Liver (tissue), 9 donors: ENCODE data around the gene PFDN2. TPM values are rescaled to one million over a fixed set of nuclear protein-coding genes. Genes with fewer than 3 reads are reported as not detected.

Experiments used
- DNase-seq: peaks from one replicate; pipeline ENCODE4 v3.0.0-alpha.2; 2017; ENCODE audit warnings: low spot score
- H3K27ac ChIP-seq, 2 donors: one replicate each; pipeline ENCODE4 v1.7.0; 2013; ENCODE audit warnings: inconsistent platforms in 2 of 2, low read length in 2 of 2, control low read depth in 1 of 2, low read depth in 1 of 2, mild to moderate bottlenecking in 1 of 2
- H3K27me3 ChIP-seq, 4 donors: one replicate each; pipeline versions ENCODE4 v1.6.1 to v1.7.0; 2013; ENCODE audit warnings: low read length in 3 of 4, inconsistent platforms in 1 of 4, mild to moderate bottlenecking in 1 of 4, moderate library complexity in 1 of 4; ENCODE audit not compliant: control insufficient read depth in 4 of 4, insufficient read depth in 4 of 4
- H3K36me3 ChIP-seq, 4 donors: one replicate each; pipeline versions ENCODE4 v1.6.1 to v1.7.0; 2013; ENCODE audit warnings: low read length in 3 of 4, mild to moderate bottlenecking in 3 of 4, low read depth in 1 of 4, moderate library complexity in 1 of 4; ENCODE audit not compliant: control insufficient read depth in 4 of 4, insufficient read depth in 3 of 4
- H3K4me1 ChIP-seq, 4 donors: one replicate each; pipeline versions ENCODE4 v1.6.1 to v1.7.0; 2013; ENCODE audit warnings: low read length in 3 of 4, mild to moderate bottlenecking in 3 of 4, moderate library complexity in 1 of 4; ENCODE audit not compliant: control insufficient read depth in 4 of 4, insufficient read depth in 4 of 4
- H3K4me3 ChIP-seq, 3 donors: one replicate each; pipeline versions ENCODE4 v1.6.1 to v1.7.0; 2013; ENCODE audit warnings: low read length in 3 of 3, control low read depth in 1 of 3, low read depth in 1 of 3, mild to moderate bottlenecking in 1 of 3
- H3K9ac ChIP-seq, 2 donors: one replicate each; pipeline ENCODE4 v1.7.0; 2013; ENCODE audit warnings: low read length in 2 of 2, mild to moderate bottlenecking in 2 of 2, moderate library complexity in 2 of 2, control low read depth in 1 of 2, low read depth in 1 of 2
- H3K9me3 ChIP-seq, 4 donors: one replicate each; pipeline versions ENCODE4 v1.6.1 to v1.7.0; 2013; ENCODE audit warnings: low read length in 3 of 4; ENCODE audit not compliant: control insufficient read depth in 4 of 4
- EGR1 ChIP-seq, 2 donors: IDR thresholded peaks; 2 replicates each; pipeline ENCODE4 v1.6.1; 2016 to 2018; ENCODE audit warnings: antibody characterized with exemption in 2 of 2, low read depth in 2 of 2
- FOXA1 ChIP-seq: IDR thresholded peaks from 2 replicates; pipeline ENCODE4 v1.6.1; 2016; ENCODE audit warnings: antibody characterized with exemption
- FOXA2 ChIP-seq: IDR thresholded peaks from 2 replicates; pipeline ENCODE4 v1.6.1; 2016; ENCODE audit warnings: antibody characterized with exemption
- GABPA ChIP-seq, 2 donors: IDR thresholded peaks in 1 of 2; conservative IDR thresholded peaks in 1 of 2; 2 replicates each; pipeline ENCODE4 v1.6.1; 2016; ENCODE audit warnings: antibody characterized with exemption in 2 of 2, mild to moderate bottlenecking in 1 of 2, moderate library complexity in 1 of 2
- HNF4A ChIP-seq, 2 donors: conservative IDR thresholded peaks; 2 replicates each; pipeline ENCODE4 v1.6.1; 2016; ENCODE audit warnings: antibody characterized with exemption in 2 of 2, mild to moderate bottlenecking in 2 of 2
- HNF4G ChIP-seq: IDR thresholded peaks from 2 replicates; pipeline ENCODE4 v1.6.1; 2016; ENCODE audit warnings: antibody characterized with exemption
- JUND ChIP-seq, 2 donors: IDR thresholded peaks; 2 replicates each; pipeline ENCODE4 v1.6.1; 2016; ENCODE audit warnings: antibody characterized with exemption in 2 of 2
- NR2F2 ChIP-seq: IDR thresholded peaks from 2 replicates; pipeline ENCODE4 v1.6.1; 2016; ENCODE audit warnings: antibody characterized with exemption
- RAD21 ChIP-seq, 2 donors: IDR thresholded peaks; 2 replicates each; pipeline ENCODE4 v1.6.1; 2016; ENCODE audit warnings: antibody characterized with exemption in 2 of 2, mild to moderate bottlenecking in 2 of 2
- RXRA ChIP-seq, 2 donors: IDR thresholded peaks; 2 replicates each; pipeline ENCODE4 v1.6.1; 2017 to 2018; ENCODE audit warnings: antibody characterized with exemption in 2 of 2, mild to moderate bottlenecking in 1 of 2
- SP1 ChIP-seq: IDR thresholded peaks from 2 replicates; pipeline ENCODE4 v1.6.1; 2018; ENCODE audit warnings: antibody characterized with exemption, mild to moderate bottlenecking
- TAF1 ChIP-seq: conservative IDR thresholded peaks from 2 replicates; pipeline ENCODE4 v1.6.1; 2016; ENCODE audit warnings: antibody characterized with exemption, mild to moderate bottlenecking
- YY1 ChIP-seq: IDR thresholded peaks from 2 replicates; pipeline ENCODE4 v1.6.1; 2016; ENCODE audit warnings: antibody characterized with exemption, mild to moderate bottlenecking
- WGBS: extraction: QIAGEN DNeasy Blood & Tissue Kit; methylation state at CpG from one replicate; pipeline ENCODE4 v1.1.7; 2013; 5-methylcytosine and 5-hydroxymethylcytosine counted together
- polyA plus RNA-seq, 2 donors: library from polyadenylated mRNA; stranded (reverse) in 1 of 2; unstranded in 1 of 2; fragments of 200-250 nt in 1 of 2; fragments of >200 nt in 1 of 2; fragmentation: Nextera tagmentation in 1 of 2; extraction: Ambion mirVana in 1 of 2; gene quantifications; one replicate each; pipeline versions ENCODE4 v1.2.1 to v1.2.3, GENCODE V29; 2013 to 2015
- total RNA-seq, 2 donors: library from RNA; depleted of rRNA; stranded (reverse); fragments of >200 nt; gene quantifications; one replicate each; pipeline ENCODE4 v1.2.3, GENCODE V29; 2014
- TF ChIP-seq, protein P1 (sequence below): IDR thresholded peaks from 2 replicates; pipeline ENCODE4 v1.6.1; 2016; ENCODE audit warnings: antibody characterized with exemption
- TF ChIP-seq, protein P2 (sequence below): IDR thresholded peaks from 2 replicates; pipeline ENCODE4 v1.6.1; 2016; ENCODE audit warnings: antibody characterized with exemption
- TF ChIP-seq, protein P3 (sequence below): fragments of 150-350 bp; IDR thresholded peaks from 2 replicates; pipeline ENCODE4 v1.5.1; 2017; ENCODE audit warnings: improper control_type of control experiment, low read depth, low read length; ENCODE audit not compliant: missing input control
- TF ChIP-seq, protein P4 (sequence below): IDR thresholded peaks from 2 replicates; pipeline ENCODE4 v1.6.1; 2016; ENCODE audit warnings: antibody characterized with exemption, mild to moderate bottlenecking
- TF ChIP-seq, protein P5 (sequence below): IDR thresholded peaks from 2 replicates; pipeline ENCODE4 v1.6.1; 2016; ENCODE audit warnings: antibody characterized with exemption
- donor health status: healthy.
- donor health status: healthy.
- donor health status: healthy.
- donor health status: healthy.
- donor health status: healthy.

Gene PFDN2
- total and polyA plus RNA-seq, 4 donors, result 12.4 to 61.9 (median 34.0) TPM

DNA sequence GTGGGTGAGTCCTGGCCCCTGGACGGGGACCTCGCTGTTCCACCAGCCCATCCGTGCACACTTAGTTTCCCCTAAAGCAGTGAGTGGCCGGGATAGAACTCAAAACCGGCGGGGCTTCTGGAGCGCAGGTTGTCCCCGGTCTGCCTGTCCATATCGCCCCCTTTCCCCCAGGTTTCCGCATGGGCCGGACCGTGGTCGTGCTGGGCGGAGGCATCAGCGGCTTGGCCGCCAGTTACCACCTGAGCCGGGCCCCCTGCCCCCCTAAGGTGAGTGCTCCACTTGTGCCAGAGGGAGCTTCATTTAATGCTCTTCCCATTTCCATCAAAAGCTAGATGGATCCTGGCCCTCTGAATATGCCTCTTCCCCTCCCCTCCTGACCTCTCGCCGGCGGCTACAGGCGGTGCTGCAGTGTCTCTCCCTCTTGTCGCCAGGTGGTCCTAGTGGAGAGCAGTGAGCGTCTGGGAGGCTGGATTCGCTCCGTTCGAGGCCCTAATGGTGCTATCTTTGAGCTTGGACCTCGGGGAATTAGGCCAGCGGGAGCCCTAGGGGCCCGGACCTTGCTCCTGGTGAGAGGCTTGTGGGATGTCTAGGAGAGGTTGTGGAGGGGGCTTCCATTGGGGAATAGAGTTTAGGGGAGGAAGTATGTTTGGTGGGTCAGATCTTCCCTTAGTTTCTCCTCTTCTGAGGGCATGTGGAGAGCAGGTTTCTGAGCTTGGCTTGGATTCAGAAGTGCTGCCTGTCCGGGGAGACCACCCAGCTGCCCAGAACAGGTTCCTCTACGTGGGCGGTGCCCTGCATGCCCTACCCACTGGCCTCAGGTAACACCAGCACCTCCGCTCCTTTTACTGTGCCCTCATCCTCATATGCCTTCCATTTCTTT is 49.1 kb upstream of the PFDN2 start:
- TF ChIP-seq, protein P1, sequence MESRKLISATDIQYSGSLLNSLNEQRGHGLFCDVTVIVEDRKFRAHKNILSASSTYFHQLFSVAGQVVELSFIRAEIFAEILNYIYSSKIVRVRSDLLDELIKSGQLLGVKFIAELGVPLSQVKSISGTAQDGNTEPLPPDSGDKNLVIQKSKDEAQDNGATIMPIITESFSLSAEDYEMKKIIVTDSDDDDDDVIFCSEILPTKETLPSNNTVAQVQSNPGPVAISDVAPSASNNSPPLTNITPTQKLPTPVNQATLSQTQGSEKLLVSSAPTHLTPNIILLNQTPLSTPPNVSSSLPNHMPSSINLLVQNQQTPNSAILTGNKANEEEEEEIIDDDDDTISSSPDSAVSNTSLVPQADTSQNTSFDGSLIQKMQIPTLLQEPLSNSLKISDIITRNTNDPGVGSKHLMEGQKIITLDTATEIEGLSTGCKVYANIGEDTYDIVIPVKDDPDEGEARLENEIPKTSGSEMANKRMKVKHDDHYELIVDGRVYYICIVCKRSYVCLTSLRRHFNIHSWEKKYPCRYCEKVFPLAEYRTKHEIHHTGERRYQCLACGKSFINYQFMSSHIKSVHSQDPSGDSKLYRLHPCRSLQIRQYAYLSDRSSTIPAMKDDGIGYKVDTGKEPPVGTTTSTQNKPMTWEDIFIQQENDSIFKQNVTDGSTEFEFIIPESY, result no peak
- TF ChIP-seq NR2F2, result no peak
- no peak for TF ChIP-seq EGR1 (IDR thresholded peaks at IDR 0.05; ENCODE audit: low read depth in 2 of 2)
- TF ChIP-seq HNF4G, result no peak
- TF ChIP-seq, protein P2, sequence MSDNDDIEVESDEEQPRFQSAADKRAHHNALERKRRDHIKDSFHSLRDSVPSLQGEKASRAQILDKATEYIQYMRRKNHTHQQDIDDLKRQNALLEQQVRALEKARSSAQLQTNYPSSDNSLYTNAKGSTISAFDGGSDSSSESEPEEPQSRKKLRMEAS, result no peak
- TF ChIP-seq TAF1, result no peak
- no peak for DNase-seq

DNA sequence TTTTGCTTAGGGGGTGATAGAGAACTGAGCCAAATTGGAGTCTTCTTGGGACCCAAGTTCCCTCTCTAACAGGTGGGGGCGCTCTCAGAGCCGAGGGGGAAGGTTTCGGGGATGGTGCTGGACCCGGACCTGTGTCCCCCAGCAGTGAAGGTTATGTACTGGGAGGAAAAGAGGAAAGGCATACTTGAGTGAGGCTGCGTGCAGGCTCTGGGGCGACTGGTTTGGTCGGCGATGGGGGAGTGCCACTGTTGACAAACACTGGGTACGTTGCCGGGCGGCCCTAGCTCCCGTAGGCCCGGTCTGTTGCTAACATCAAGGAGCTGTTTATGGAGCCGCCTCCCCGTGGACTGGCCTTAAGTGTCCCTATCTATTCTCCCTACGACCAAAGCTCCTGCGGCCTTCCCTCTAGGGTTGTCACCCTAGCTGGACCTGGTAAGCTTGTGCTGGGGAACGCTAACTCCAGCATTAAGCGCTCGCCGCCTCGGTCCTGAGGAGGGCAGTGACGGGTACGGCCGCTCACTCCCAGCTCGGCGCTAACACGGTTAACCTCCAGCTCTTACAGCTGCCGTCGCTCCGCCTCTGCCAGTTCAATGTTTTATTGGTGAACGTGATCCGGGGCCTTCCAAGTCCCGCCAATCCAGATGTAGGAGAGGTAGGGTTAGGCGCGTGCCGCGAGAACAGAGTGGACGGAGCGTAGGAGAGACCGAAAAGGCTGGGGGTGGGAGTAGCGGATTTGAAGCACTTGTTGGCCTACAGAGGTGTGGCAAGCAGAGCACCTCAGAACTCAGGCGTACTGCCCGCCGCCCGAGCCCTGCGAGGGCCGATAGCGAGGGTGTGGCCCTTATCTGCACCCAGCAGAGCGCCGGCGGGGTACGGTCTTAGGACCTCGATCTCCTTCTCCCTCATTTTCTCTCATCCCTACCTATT is 48.2 kb upstream of the PFDN2 start, which contains the start of gene PPOX:
Gene PPOX (plus strand): TSS at position 685 of the 927 bp plus-strand sequence. CDS start 422 bp downstream, outside the sequence.
- H3K27me3 ChIP-seq, result no peaks in the 10 kb centered on the region
- H3K36me3 ChIP-seq, result peaks cover 0 to 31% (median 12%) of the 10 kb centered on the region in 4 donors
- H3K4me3 ChIP-seq, result peak within 1 kb of the TSS; percentile 67 to 86 (median 82)
- peaks cover 4 to 30% (median 21%) of the 10 kb centered on the region in 4 donors for H3K4me1 ChIP-seq
- peak within 1 kb of the TSS; percentile 59 to 79 for H3K27ac ChIP-seq
- TF ChIP-seq FOXA1 (no peak), RAD21 (IDR thresholded peaks at IDR 0.05) (peak in 1 of 2 donors; percentile 53), YY1 (peak; percentile 93), NR2F2 (peak; percentile 63), JUND (IDR thresholded peaks at IDR 0.05) (no peak), TAF1 (peak; percentile 45), FOXA2 (no peak), EGR1 (IDR thresholded peaks at IDR 0.05; ENCODE audit: low read depth in 2 of 2) (peak in 1 of 2 donors; percentile 62), HNF4A (conservative IDR thresholded peaks at IDR 0.05) (peak; percentile 23 to 39), GABPA (IDR thresholded peaks at IDR 0.05 in 1 of 2, conservative IDR thresholded peaks at IDR 0.05 in 1 of 2) (peak in 1 of 2 donors; percentile 76), RXRA (IDR thresholded peaks at IDR 0.05) (peak; percentile 59 to 63), SP1 (peak; percentile 88), HNF4G (no peak)
- TF ChIP-seq, protein P1, result peak; percentile 98
- TF ChIP-seq, protein P3, sequence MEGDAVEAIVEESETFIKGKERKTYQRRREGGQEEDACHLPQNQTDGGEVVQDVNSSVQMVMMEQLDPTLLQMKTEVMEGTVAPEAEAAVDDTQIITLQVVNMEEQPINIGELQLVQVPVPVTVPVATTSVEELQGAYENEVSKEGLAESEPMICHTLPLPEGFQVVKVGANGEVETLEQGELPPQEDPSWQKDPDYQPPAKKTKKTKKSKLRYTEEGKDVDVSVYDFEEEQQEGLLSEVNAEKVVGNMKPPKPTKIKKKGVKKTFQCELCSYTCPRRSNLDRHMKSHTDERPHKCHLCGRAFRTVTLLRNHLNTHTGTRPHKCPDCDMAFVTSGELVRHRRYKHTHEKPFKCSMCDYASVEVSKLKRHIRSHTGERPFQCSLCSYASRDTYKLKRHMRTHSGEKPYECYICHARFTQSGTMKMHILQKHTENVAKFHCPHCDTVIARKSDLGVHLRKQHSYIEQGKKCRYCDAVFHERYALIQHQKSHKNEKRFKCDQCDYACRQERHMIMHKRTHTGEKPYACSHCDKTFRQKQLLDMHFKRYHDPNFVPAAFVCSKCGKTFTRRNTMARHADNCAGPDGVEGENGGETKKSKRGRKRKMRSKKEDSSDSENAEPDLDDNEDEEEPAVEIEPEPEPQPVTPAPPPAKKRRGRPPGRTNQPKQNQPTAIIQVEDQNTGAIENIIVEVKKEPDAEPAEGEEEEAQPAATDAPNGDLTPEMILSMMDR, result peak; percentile 26
- TF ChIP-seq, protein P4, sequence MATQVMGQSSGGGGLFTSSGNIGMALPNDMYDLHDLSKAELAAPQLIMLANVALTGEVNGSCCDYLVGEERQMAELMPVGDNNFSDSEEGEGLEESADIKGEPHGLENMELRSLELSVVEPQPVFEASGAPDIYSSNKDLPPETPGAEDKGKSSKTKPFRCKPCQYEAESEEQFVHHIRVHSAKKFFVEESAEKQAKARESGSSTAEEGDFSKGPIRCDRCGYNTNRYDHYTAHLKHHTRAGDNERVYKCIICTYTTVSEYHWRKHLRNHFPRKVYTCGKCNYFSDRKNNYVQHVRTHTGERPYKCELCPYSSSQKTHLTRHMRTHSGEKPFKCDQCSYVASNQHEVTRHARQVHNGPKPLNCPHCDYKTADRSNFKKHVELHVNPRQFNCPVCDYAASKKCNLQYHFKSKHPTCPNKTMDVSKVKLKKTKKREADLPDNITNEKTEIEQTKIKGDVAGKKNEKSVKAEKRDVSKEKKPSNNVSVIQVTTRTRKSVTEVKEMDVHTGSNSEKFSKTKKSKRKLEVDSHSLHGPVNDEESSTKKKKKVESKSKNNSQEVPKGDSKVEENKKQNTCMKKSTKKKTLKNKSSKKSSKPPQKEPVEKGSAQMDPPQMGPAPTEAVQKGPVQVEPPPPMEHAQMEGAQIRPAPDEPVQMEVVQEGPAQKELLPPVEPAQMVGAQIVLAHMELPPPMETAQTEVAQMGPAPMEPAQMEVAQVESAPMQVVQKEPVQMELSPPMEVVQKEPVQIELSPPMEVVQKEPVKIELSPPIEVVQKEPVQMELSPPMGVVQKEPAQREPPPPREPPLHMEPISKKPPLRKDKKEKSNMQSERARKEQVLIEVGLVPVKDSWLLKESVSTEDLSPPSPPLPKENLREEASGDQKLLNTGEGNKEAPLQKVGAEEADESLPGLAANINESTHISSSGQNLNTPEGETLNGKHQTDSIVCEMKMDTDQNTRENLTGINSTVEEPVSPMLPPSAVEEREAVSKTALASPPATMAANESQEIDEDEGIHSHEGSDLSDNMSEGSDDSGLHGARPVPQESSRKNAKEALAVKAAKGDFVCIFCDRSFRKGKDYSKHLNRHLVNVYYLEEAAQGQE, result peak; percentile 54
- TF ChIP-seq, protein P2, result peak; percentile 96
- TF ChIP-seq, protein P5, sequence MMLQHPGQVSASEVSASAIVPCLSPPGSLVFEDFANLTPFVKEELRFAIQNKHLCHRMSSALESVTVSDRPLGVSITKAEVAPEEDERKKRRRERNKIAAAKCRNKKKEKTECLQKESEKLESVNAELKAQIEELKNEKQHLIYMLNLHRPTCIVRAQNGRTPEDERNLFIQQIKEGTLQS, result no peak
- under 1% methylated on average over 54 of the region's 54 CpGs for WGBS
- H3K9me3 ChIP-seq, result no peaks in the 10 kb centered on the region
- peak; percentile 97 for DNase-seq
- peak within 1 kb of the TSS; percentile 74 to 84 for H3K9ac ChIP-seq

More for the DNA sequence above, 49.1 kb upstream of the PFDN2 start:
- H3K9me3 ChIP-seq, result no peaks in the 10 kb centered on the region
- H3K27ac ChIP-seq, result peak overlapping the region; percentile 6 to 79
- peak overlapping the region; percentile 66 to 84 for H3K9ac ChIP-seq
- peaks cover 2 to 39% (median 20%) of the 10 kb centered on the region in 4 donors for H3K36me3 ChIP-seq
- no peaks in the 10 kb centered on the region for H3K27me3 ChIP-seq
- 10% methylated on average over 33 of the region's 33 CpGs for WGBS
- peaks cover 4 to 25% (median 19%) of the 10 kb centered on the region in 4 donors for H3K4me1 ChIP-seq
- peak overlapping the region; percentile 67 to 86 (median 82) for H3K4me3 ChIP-seq
